UCSD-AML1 (cell line): ENCODE measurements around the gene CD7.
A peak's percentile ranks its signal among the peaks of the same experiment; 100 is the strongest.
"Not testable (repeated sequence)": the region's sequence is repeated elsewhere in the genome, so short reads cannot be mapped to it uniquely, and the experiment has no call there.

ENCODE experiments used
- DNase-seq: peaks from one replicate; lab custom pipeline; 2025; ENCODE audit not compliant: unreplicated experiment; lab: John Stamatoyannopoulos, UW

Gene CD7

DNA sequence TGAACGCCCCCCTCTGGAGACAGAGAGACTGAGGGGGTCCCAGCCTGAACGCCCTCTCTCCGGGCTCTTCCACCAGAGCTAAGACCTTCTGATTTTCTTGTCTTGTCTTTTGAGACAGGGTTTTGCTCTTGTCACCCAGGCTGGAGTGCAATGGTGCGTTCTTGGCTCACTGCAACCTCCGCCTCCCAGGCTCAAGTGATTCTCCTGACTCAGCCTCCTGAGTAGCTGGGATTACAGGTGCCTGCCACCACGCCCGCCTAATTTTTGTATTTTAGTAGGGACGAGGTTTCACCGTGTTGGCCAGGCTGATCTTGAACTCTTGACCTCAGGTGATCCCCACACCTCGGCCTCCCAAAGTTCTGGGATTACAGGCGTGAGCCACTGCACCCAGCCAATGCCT is 30.6 kb upstream of the CD7 start:
- not testable (repeated sequence) for DNase-seq

DNA sequence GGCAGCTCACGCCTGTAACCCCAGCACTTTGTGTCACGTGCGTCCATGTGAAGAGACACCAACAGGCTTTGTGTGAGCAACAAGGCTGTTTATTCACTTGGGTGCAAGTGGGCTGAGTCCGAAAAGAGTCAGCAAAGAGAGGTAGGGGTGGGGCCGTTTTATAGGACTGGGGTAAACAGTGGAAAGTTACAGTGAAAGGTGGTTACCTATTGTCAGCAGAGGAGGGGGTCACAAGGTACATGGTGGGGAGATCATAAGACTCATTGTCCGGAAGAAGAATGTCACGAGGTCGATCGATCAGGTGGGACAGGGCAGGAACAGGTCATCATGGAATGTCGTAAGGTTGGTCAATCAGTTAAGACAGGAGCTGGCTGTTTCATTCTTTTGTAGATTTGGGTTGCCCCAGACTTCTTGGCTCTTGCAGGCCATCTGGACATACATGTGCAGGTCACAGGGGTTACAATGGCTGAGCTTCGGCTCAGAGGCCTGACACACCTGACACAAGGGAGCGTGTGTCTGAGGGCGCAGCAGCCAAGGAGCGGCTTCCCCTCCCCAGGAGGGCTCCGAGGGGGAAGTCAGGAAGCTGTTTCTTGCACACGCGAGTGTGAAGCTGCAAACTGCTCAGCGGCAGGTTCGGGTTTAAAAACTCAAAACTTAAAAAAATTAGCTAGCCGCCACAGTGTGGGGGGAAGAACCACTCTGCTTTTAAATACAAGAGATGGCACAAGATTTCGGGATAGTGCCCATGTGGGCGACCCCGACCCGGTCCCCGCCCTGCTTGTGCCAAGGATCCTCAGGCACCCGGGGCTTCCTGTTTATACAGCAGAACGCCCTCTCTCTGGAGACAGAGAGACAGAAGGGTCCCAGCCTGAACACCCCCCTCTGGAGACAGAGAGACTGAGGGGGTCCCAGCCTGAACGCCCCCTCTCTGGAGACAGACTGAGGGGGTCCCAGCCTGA is 29.2 kb upstream of the CD7 start:
- peak; percentile 28 for DNase-seq

DNA sequence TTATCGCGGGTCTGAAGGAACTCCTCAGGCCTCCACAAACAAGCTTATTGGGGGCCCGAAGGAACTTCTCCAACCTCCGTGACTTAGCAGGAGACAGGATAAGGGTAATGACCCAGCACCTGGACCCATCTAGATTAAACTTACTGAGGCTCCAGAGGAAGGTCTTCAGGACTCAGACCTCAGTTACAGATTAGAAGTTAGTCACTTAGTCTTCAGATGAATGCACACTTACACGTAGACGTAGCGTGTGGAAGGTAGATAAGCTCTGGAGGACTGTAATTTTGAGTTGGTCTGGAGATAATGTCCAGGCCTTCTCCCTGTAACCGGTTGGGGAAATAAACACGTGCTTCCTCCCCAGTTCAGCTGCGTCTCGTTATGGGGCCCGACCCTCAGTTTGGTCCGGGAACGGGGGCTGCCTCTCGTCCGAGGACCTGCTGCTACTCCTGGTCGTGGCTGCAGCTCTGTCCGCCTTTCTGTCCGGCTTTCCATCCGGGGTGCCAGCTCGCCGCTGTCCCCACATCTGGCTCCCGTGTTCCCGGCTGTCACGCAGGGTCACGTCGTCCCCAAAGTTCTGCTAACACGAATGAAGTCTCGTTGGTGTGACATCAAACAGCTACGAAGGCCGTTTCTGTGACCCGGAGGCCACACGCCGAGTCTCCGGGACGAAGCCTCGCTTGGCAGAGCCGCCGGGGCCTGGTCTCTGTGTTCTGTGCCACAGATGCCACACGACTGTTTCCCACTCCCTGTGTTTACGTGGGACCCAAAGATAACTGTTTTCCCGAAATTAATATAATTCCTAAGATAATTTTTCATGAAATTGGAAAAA is 28.0 kb upstream of the CD7 start:
- DNase-seq: no peak

DNA sequence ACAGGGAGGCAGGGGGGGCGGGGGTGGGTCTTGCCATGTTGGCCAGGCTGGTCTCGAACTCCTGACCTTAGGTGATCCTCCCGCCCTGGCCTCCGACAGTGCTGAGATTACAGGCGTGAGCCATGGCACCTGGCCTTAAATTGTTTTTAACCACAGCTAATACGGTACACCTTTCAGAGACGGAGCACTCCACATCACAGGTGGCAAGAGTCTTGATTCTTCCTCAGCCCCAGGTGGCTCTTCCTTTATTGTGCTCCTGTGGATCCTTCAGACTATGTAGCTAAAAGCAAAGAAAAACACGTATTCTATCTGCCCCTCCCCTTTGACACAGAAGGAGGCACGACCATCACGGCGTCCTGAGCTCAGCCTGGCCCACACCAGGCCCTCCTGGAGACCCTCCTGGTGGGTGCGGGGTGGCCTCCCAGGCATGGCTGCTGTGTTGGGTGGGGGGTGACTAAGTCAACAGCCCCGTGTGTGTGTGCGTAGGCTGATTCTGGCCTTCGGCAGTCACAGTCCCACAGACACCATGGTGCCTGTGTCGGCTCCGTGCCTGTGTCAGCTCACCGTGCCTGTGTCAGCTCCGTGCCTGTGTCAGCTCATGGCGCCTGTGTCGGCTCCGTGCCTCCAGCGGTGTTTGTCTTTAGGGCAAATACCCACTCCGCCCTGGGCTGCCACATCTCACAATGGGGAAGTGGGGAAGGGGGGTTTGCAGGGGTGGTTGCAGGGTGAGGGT is 26.9 kb upstream of the CD7 start:
- DNase-seq: no peak

GRCh38 chr17:82343560-82343959 is 26.2 kb upstream of the CD7 start:
- DNase-seq: no peak

GRCh38 chr17:82342361-82343079 is 25.1 kb upstream of the CD7 start:
- no peak for DNase-seq

GRCh38 chr17:82339634-82340580 is 22.5 kb upstream of the CD7 start:
- DNase-seq: peak; percentile 27

DNA sequence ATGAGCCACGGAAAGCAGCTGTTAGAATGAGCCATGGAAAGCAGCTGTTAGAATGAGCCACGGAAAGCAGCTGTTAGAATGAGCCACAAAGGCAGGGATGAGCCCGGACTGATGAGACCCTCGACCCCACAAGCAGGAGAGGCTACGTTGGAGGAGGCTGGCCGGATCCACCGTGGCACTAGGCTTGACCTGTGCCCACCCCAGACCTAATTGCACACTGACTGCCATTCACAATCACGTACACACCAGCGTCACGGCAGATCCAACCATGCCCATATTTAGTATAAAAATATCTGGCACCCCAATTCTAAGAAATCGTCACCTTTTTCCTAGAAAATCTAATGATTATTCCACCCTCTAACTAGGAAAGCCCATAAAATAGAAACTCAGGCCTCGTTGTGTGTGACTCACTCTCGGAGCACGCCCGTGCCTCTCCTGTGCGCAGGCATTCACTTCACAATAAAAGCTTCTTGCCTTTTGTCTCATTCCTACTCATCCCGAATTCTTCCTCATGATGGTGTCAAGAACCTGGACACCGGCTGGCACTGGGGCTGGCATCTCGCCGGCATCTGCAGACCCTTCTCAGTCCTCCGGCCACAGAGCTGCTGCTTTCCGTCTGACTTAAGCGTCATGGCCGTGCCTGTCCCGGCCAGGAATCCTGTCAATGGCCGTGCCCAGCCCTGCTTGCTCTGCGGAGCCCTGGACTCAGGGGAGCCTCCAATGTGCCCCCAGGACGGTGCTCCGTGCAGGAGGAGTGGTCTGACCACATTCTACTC is 21.6 kb upstream of the CD7 start:
- DNase-seq: no peak

GRCh38 chr17:82334622-82335394 is 17.4 kb upstream of the CD7 start:
- DNase-seq: peak; percentile 37

DNA sequence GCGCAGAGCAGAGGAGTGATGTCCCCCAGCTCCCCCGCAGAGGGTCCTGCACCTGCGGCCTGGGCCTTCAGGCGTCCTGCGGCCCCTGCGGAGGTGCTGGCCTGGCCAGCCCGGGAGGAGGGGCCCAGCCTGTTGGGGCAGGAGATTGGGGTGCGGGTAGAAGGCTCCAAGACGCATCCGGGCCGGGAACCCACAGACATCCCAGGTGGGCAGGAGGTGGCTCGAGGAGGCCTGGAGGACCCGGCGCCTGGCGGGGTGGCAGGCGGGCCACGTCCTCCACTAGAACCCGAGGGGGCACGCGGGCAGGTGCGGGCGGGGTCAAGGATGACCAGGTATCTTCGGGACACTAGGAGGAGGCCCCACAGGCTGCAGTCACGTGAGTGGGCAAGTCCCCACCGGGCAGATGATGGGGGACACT is 16.8 kb upstream of the CD7 start:
- DNase-seq: no peak

GRCh38 chr17:82333279-82334171 is 16.1 kb upstream of the CD7 start, which contains the start of gene SECTM1:
TSS of gene SECTM1 (minus strand) at chr17:82333766. CDS start at chr17:82327240, 6,526 bp downstream.
- no peak for DNase-seq

GRCh38 chr17:82332669-82333278 is 15.4 kb upstream of the CD7 start:
- DNase-seq: peak; percentile 25

DNA sequence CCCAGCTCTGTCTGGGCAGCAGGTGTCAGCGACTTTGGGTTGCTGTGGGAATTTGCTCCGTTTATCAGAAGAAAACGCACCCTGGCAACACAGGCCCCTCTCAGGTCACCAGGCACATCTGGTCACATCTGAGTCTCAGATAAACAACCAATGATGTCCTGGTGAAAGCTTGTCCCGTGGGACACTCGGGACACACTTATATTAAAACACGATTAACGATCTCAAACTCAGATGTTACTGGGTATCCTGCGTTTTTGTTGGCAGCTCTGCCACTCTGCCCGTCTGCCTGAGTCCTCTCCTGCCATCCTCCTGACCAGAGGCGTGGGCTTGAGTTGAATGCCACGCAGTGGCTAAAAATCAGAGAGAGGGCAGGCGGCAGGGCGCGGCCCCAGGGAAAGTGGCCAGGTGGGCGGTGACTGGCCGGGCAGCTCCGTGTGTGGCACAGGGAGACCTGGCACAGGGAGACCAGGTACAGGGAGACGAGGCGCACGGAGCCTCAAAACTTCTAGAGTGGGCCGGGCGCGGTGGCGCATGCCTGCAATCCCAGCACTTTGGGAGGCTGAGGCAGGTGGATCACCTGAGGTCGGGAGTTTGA is 14.0 kb upstream of the CD7 start:
- DNase-seq: no peak

GRCh38 chr17:82330322-82331239 is 13.2 kb upstream of the CD7 start:
- no peak for DNase-seq
